PC-3 (cell line): ENCODE measurements around the gene PLA2G4D. TPM values are rescaled to one million over a fixed set of nuclear protein-coding genes. Genes with fewer than 3 reads are reported as not detected.

Experiments
- ATAC-seq: fragments of 200-7000 bp; cut with Tn5 transposase; 2 replicates; pipeline ENCODE4 v1.9.1; 2020; ENCODE audit warnings: mild to moderate bottlenecking, moderate library complexity
- BruUV-seq: library from RNA; stranded (reverse); fragments of 400-500 nt; replicated peaks from 2 replicates; lab custom pipeline; 2021; lab: Mats Ljungman, UMichigan
- CTCF ChIA-PET: fragments of 300-600 bp; sonication (Branson Sonifier 250); formaldehyde crosslinking; loops from one replicate; lab custom pipeline; 2022; ENCODE audit warnings: antibody characterized with exemption; lab: Charles Lee
- POLR2A ChIA-PET: fragments of 300-600 bp; sonication (Branson Sonifier 250); formaldehyde crosslinking; loops from one replicate; lab custom pipeline; 2022; ENCODE audit warnings: antibody characterized with exemption; ENCODE audit not compliant: unreplicated experiment; lab: Charles Lee
- DNase-seq: peaks from one replicate; pipeline ENCODE4 v3.0.0-alpha.2; 2015
- H2AFZ ChIP-seq: fragments of 300-600 bp; sonication (generic); 2 replicates; pipeline ENCODE4 v1.6.0; 2016; ENCODE audit warnings: antibody characterized with exemption, low read length
- H3F3A ChIP-seq: fragments of 300-600 bp; sonication (generic); one replicate; pipeline ENCODE4 v1.6.0; 2017; ENCODE audit warnings: antibody characterized with exemption, low read length, control low read depth, mild to moderate bottlenecking; ENCODE audit not compliant: unreplicated experiment
- H3K27ac ChIP-seq: fragments of 300-600 bp; sonication (generic); 2 replicates; pipeline ENCODE4 v1.5.1; 2016; ENCODE audit warnings: mild to moderate bottlenecking, low read length
- H3K27me3 ChIP-seq: fragments of 300-600 bp; sonication (generic); 2 replicates; pipeline ENCODE4 v1.6.1; 2016; ENCODE audit warnings: low read length, mixed read lengths
- H3K36me3 ChIP-seq: fragments of 300-600 bp; sonication (generic); 2 replicates; pipeline ENCODE4 v1.6.1; 2016; ENCODE audit warnings: low read depth, mixed run types, low read length, mixed read lengths
- H3K4me1 ChIP-seq: fragments of 300-600 bp; sonication (generic); 2 replicates; pipeline ENCODE4 v1.5.1; 2016; ENCODE audit warnings: low read length; ENCODE audit not compliant: insufficient read depth
- H3K4me2 ChIP-seq: fragments of 300-600 bp; sonication (generic); 2 replicates; pipeline ENCODE4 v1.6.0; 2016; ENCODE audit warnings: low read length
- H3K4me3 ChIP-seq: fragments of 300-600 bp; sonication (generic); 2 replicates; pipeline ENCODE4 v1.5.1; 2016; ENCODE audit warnings: mild to moderate bottlenecking, low read length, mixed read lengths
- H3K79me2 ChIP-seq: fragments of 300-600 bp; sonication (generic); 2 replicates; pipeline ENCODE4 v1.6.1; 2017; ENCODE audit warnings: low read length, mixed read lengths
- H3K9ac ChIP-seq: fragments of 300-600 bp; sonication (generic); 2 replicates; pipeline ENCODE4 v1.6.0; 2016; ENCODE audit warnings: mild to moderate bottlenecking, low read length
- H3K9me2 ChIP-seq: fragments of 300-600 bp; sonication (generic); replicated peaks from 2 replicates; pipeline ENCODE4 v1.6.1; 2016; ENCODE audit warnings: mixed run types, low read length, mixed read lengths
- H3K9me3 ChIP-seq: fragments of 300-600 bp; sonication (generic); 2 replicates; pipeline ENCODE4 v1.6.1; 2016; ENCODE audit warnings: low read length, mixed read lengths
- H4K20me1 ChIP-seq: fragments of 300-600 bp; sonication (generic); 2 replicates; pipeline ENCODE4 v1.6.1; 2016; ENCODE audit warnings: low read length, mixed read lengths
- EZH2 ChIP-seq: fragments of 300-600 bp; sonication (generic); IDR thresholded peaks from one replicate; pipeline ENCODE4 v1.6.1; 2017; ENCODE audit warnings: antibody characterized with exemption, mild to moderate bottlenecking, low read length; ENCODE audit not compliant: unreplicated experiment
- EZH2phosphoT487 ChIP-seq: fragments of 300-600 bp; sonication (generic); IDR thresholded peaks from 2 replicates; pipeline ENCODE4 v1.6.1; 2018; ENCODE audit warnings: mild to moderate bottlenecking, antibody characterized with exemption, low read length, borderline replicate concordance
- intact Hi-C: fragments of 100-400 bp; cut with micrococcal nuclease; formaldehyde crosslinking; loops from 2 replicates; pipeline ENCODE4 v1.9.0; 2023
- total RNA-seq: library from RNA; depleted of rRNA; stranded (reverse); fragments of >200 nt; gene quantifications from 2 replicates; pipeline ENCODE4 v1.2.3, GENCODE V29; 2014
- TF ChIP-seq, protein P1 (sequence below): fragments of 300-600 bp; sonication (generic); conservative IDR thresholded peaks from 2 replicates; pipeline ENCODE4 v1.5.1; 2017; ENCODE audit warnings: antibody characterized with exemption, low read depth, mild to moderate bottlenecking, low read length

The PLA2G4D gene
- total RNA-seq, 1 experiment from 2014 or later = 0.55 TPM

DNA sequence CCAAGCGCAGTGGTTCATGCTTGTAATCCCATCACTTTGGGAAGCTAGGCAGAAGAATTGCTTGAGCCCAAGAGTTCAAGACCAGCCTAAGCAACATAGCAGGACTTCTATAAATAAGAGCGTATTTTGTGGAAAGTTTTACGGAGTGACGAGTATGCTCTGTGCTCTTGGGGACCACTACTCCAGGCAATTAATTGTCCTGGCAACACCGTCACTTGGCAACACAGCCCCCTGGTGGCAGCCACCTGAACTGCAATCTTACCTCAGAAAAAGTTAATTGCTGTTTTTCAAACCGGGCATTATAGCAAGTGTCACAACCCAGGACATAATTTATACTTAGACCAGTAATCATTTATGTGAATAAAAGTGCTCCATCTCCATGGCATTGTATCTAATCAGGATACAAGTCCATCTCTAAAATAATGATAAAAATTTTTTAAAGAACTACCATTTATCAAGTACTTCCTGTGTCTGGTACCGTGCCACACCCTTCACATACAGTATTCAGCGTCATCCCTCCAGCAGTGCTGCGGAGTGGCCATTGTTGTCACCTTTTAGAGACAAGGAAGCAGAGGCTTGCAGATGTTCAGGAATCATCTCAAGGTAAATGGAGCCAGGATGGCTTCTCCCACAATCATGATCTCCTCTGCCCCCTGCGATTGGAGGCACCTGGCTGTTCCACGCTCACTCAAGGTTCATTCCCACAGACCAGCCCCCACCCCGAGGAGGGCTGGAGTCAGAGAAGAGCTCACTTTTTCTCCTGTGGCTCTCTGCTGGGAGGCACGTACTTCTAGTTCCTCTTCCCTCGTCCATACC, 34.5 kb downstream of the PLA2G4D start:
- H2AFZ ChIP-seq = no peak overlapping the region
- no peaks in the 10 kb centered on the region for H3K36me3 ChIP-seq
- POLR2A ChIA-PET = no interaction called here
- no peak overlapping the region for H3K4me2 ChIP-seq
- H3K79me2 ChIP-seq = no peaks in the 10 kb centered on the region
- peak; percentile 72 for DNase-seq
- intact Hi-C loops = no loop called here
- no peaks in the 10 kb centered on the region for H3F3A ChIP-seq
- BruUV-seq = no TSS peak
- no peak for ATAC-seq
- TF ChIP-seq, protein P1, sequence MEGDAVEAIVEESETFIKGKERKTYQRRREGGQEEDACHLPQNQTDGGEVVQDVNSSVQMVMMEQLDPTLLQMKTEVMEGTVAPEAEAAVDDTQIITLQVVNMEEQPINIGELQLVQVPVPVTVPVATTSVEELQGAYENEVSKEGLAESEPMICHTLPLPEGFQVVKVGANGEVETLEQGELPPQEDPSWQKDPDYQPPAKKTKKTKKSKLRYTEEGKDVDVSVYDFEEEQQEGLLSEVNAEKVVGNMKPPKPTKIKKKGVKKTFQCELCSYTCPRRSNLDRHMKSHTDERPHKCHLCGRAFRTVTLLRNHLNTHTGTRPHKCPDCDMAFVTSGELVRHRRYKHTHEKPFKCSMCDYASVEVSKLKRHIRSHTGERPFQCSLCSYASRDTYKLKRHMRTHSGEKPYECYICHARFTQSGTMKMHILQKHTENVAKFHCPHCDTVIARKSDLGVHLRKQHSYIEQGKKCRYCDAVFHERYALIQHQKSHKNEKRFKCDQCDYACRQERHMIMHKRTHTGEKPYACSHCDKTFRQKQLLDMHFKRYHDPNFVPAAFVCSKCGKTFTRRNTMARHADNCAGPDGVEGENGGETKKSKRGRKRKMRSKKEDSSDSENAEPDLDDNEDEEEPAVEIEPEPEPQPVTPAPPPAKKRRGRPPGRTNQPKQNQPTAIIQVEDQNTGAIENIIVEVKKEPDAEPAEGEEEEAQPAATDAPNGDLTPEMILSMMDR = peak; percentile 98
- TF ChIP-seq EZH2phosphoT487 = no peak
- TF ChIP-seq EZH2 = no peak
- H4K20me1 ChIP-seq = no peaks in the 10 kb centered on the region
- CTCF ChIA-PET = no interaction called here
- no peaks in the 10 kb centered on the region for H3K9me2 ChIP-seq
- H3K4me1 ChIP-seq = peaks cover 22% of the 10 kb centered on the region
- no peak overlapping the region for H3K4me3 ChIP-seq
- H3K27me3 ChIP-seq = no peaks in the 10 kb centered on the region
- no peaks in the 10 kb centered on the region for H3K9me3 ChIP-seq
- H3K27ac ChIP-seq = no peak overlapping the region
- no peak overlapping the region for H3K9ac ChIP-seq

DNA sequence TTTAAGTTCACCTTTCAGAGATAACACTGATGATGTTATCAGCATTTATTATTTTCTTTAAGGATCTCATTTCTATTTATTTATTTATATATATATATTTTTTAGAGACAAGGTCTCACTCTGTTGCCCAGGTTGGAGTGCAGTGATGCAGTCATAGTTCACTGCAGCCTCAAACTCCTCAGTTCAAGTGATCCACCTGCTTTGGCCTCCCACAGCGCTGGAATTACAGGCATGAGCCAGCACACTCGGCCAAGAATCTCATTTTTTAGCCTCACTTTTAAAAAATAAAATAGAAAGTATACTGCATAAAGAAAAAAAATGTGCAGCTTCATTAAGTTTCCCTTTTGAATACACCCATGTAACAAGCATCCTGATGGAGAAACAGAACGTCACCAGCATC, 35.6 kb downstream of the PLA2G4D start:
- POLR2A ChIA-PET = no interaction called here

More for the DNA sequence above, 35.6 kb downstream of the PLA2G4D start:
- Histone ChIP-seq H3K9me2 (no peaks in the 10 kb centered on the region), H3K4me1 (peaks cover 19% of the 10 kb centered on the region), H3K27me3 (no peaks in the 10 kb centered on the region), H4K20me1 (no peaks in the 10 kb centered on the region), H3K9ac (no peak overlapping the region), H3F3A (no peaks in the 10 kb centered on the region), H3K9me3 (no peaks in the 10 kb centered on the region), H2AFZ (no peak overlapping the region), H3K4me2 (no peak overlapping the region), H3K36me3 (no peaks in the 10 kb centered on the region), H3K4me3 (no peak overlapping the region), H3K79me2 (no peaks in the 10 kb centered on the region), H3K27ac (no peak overlapping the region)
- CTCF ChIA-PET = no interaction called here
- ATAC-seq (no peak), DNase-seq (no peak)
- intact Hi-C loops = no loop called here
- no TSS peak for BruUV-seq
- TF ChIP-seq EZH2 = no peak
- TF ChIP-seq, protein P1 = no peak
- TF ChIP-seq EZH2phosphoT487 = no peak
